Parietal lobe (tissue), 2 donors: ENCODE results near the gene CENPN. TPM values are rescaled to one million over a fixed set of nuclear protein-coding genes. Genes with fewer than 3 reads are reported as not detected.

Experiments used
- small RNA-seq: library from RNA; depleted of rRNA; stranded (forward); fragments of <200 nt; gene quantifications from one replicate; pipeline ENCODE3, GENCODE V24; 2014; ENCODE audit warnings: low replicate concordance
- total RNA-seq: library from RNA; depleted of rRNA; stranded (reverse); fragments of >200 nt; gene quantifications from one replicate; pipeline ENCODE4 v1.2.3, GENCODE V29; 2014

CENPN gene
- total RNA-seq, result 8.1 TPM

GRCh38 chr16:81006813-81007695, at the start of gene CENPN, which contains the start of gene CMC2:
CENPN (plus strand) TSS chr16:81007214; CDS start chr16:81011940, 4,726 bp downstream.
CMC2 (minus strand) TSS chr16:81006885; CDS start chr16:80997394, 9,491 bp downstream.

GRCh38 chr16:81035398-81035974, 28.5 kb downstream of the CENPN start, which contains the start of gene ATMIN:
ATMIN (plus strand) TSS chr16:81035842; CDS start chr16:81035871, 29 bp downstream.

DNA sequence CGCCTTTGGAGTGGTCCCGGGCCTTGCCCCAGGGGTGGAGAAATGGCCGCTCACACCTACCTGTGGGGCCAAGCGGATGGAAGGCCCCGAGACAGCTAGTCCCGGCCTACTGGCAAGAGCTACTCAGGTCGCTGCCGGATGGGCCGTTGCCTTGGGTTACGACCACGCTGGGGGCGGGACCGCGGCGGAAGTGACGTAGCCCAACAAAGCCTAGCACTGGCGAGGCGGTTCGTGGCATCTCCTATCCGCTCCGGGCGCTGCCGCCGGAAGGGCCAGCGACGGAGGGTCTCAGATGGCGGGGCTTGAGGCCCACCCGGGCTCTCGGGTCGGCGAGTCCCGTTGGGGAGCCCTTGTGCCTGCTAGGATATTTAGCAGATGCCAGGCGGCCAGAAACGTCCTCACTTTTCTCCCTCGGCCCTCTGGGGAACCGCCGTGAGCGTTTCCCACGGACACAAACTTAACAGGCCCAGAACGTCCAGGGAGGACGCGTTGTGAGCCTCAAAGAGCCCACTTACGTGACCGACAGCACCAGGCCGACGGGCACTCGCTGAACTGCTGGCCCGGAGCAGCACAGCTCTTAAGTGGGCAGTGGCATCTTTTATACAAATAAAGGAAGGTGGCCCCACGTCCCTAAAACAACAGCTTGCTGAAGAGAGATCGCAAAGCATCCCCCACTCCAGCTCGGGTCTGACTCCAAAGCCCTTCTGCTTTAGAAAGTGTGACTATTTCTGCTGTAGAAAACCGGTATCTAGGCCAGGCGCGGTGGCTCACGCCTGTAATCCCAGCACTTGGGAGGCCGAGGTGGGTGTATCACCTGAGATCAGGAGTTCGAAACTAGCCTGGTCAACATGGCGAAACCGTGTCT, 70.3 kb downstream of the CENPN start, which contains the start of gene C16orf46:
TSS of gene C16orf46 (minus strand) at position 163 of the 865 bp plus-strand sequence. CDS start 13,283 bp downstream, outside the sequence.

Small RNAs within 50 kb of the gene (small RNA-seq; reads per million reads assigned to genes)
- gene AC092718.3, result not detected

Other genes starting within 250 kb of the CENPN start
- gene CDYL2, start 202.6 kb upstream of the CENPN start, total RNA-seq, result 11.6 TPM
- gene CMC2, start 329 bp upstream of the CENPN start, total RNA-seq, result 48.5 TPM
- gene ATMIN, start 28.6 kb downstream of the CENPN start, total RNA-seq, result 79.5 TPM
- gene C16orf46, start 70.0 kb downstream of the CENPN start, total RNA-seq, result 3.1 TPM
- 21.3 TPM for gene GCSH, start 89.2 kb downstream of the CENPN start, total RNA-seq
- not detected for gene BCO1, start 231.5 kb downstream of the CENPN start, total RNA-seq